A673 (cell line): ENCODE results near the gene TPPP. TPM values are rescaled to one million over a fixed set of nuclear protein-coding genes. Genes with fewer than 3 reads are reported as not detected.

ENCODE experiments used
- BruUV-seq: library from RNA; stranded (reverse); fragments of 400-500 nt; replicated peaks from 2 replicates; lab custom pipeline; 2021; lab: Mats Ljungman, UMichigan
- CTCF ChIA-PET: fragments of 300-600 bp; sonication (Branson Sonifier 250); formaldehyde crosslinking; loops from one replicate; lab custom pipeline; 2022; ENCODE audit warnings: antibody characterized with exemption; lab: Charles Lee
- POLR2A ChIA-PET: fragments of 300-600 bp; sonication (Branson Sonifier 250); formaldehyde crosslinking; loops from one replicate; lab custom pipeline; 2022; ENCODE audit warnings: antibody characterized with exemption; ENCODE audit not compliant: low non-redundant PET; lab: Charles Lee
- DNase-seq: peaks from one replicate; pipeline ENCODE4 v3.0.0-alpha.2; 2015; ENCODE audit warnings: low spot score
- H3K27ac ChIP-seq: fragments of 200-600 bp; sonication (generic); 2 replicates; pipeline ENCODE4 v1.5.1; 2016; ENCODE audit warnings: mixed run types, low read depth, mild to moderate bottlenecking, mixed read lengths, antibody characterized with exemption, low read length; ENCODE audit not compliant: poor library complexity, severe bottlenecking
- H3K27me3 ChIP-seq: fragments of 200-600 bp; sonication (generic); replicated peaks from 2 replicates; pipeline ENCODE4 v1.6.1; 2017; ENCODE audit warnings: mixed run types, low read depth, mild to moderate bottlenecking, mixed read lengths, antibody characterized with exemption, low read length; ENCODE audit not compliant: insufficient read depth, poor library complexity
- H3K36me3 ChIP-seq: fragments of 200-600 bp; sonication (generic); 2 replicates; pipeline ENCODE4 v1.6.1; 2016; ENCODE audit warnings: mixed run types, mild to moderate bottlenecking, mixed read lengths, antibody characterized with exemption, low read length; ENCODE audit not compliant: insufficient read depth, poor library complexity, severe bottlenecking
- H3K4me1 ChIP-seq: fragments of 200-600 bp; sonication (generic); 2 replicates; pipeline ENCODE4 v1.6.1; 2017; ENCODE audit warnings: mixed run types, mild to moderate bottlenecking, mixed read lengths, antibody characterized with exemption, low read length; ENCODE audit not compliant: insufficient read depth, poor library complexity, severe bottlenecking
- H3K4me3 ChIP-seq: fragments of 200-600 bp; sonication (generic); 2 replicates; pipeline ENCODE4 v1.5.1; 2016; ENCODE audit warnings: low read depth, mixed run types, mild to moderate bottlenecking, mixed read lengths, low read length; ENCODE audit not compliant: poor library complexity, severe bottlenecking
- H3K9me3 ChIP-seq: fragments of 200-600 bp; sonication (generic); 2 replicates; pipeline ENCODE4 v1.6.1; 2016; ENCODE audit warnings: mixed run types, low read depth, mild to moderate bottlenecking, mixed read lengths, antibody characterized with exemption, low read length; ENCODE audit not compliant: poor library complexity, severe bottlenecking
- EZH2 ChIP-seq: fragments of 200-600 bp; sonication (generic); IDR thresholded peaks from 2 replicates; pipeline ENCODE4 v1.6.1; 2017; ENCODE audit warnings: borderline replicate concordance, low read depth, mild to moderate bottlenecking, mixed read lengths, antibody characterized with exemption, low read length; ENCODE audit not compliant: poor library complexity, severe bottlenecking
- intact Hi-C: fragments of 100-400 bp; cut with micrococcal nuclease; formaldehyde crosslinking; loops from one replicate; pipeline ENCODE4 v1.10.0; 2022; ENCODE audit not compliant: unreplicated experiment
- total RNA-seq: library from RNA; stranded (reverse); gene quantifications from 2 replicates; pipeline ENCODE4 v1.2.3, GENCODE V29; 2021
- TF ChIP-seq, protein P1 (sequence below): fragments of 300-800, 200-600 bp; sonication (generic); conservative IDR thresholded peaks from 2 replicates; pipeline ENCODE4 v1.5.1; 2017; ENCODE audit warnings: low read depth, mild to moderate bottlenecking, antibody characterized with exemption, low read length, moderate library complexity, mixed read lengths

The TPPP gene
- total RNA-seq, 1 experiment from 2014 or later = 0.19 TPM

DNA sequence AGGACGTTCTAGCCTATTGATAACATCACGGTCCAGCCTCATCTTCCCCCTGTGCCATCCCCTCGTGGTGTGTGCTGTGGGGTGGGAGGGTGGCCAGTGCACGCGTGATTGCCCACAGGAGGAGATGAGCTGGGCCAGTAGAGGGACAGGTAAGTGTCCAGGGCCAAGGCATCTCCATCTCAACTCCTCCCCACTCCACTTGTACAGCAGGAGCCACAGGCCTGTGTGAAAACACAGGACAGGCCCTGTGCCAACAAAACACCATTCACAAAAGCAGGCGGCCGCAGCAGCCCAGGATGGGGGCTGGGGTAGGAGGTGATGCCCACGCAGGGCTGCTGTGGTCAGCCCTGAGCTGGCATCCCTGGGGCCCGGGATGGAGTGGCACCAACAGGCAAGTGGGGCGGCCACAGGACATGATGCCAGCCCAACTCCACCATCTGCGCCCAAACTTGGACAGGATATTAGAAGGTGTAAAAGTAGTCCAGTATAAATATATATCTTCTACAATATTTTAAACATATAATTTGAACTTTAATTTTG, 32.6 kb downstream of the TPPP start:
- TF ChIP-seq, protein P1, sequence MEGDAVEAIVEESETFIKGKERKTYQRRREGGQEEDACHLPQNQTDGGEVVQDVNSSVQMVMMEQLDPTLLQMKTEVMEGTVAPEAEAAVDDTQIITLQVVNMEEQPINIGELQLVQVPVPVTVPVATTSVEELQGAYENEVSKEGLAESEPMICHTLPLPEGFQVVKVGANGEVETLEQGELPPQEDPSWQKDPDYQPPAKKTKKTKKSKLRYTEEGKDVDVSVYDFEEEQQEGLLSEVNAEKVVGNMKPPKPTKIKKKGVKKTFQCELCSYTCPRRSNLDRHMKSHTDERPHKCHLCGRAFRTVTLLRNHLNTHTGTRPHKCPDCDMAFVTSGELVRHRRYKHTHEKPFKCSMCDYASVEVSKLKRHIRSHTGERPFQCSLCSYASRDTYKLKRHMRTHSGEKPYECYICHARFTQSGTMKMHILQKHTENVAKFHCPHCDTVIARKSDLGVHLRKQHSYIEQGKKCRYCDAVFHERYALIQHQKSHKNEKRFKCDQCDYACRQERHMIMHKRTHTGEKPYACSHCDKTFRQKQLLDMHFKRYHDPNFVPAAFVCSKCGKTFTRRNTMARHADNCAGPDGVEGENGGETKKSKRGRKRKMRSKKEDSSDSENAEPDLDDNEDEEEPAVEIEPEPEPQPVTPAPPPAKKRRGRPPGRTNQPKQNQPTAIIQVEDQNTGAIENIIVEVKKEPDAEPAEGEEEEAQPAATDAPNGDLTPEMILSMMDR = no peak
- no peak for TF ChIP-seq EZH2
- ChIA-PET CTCF (no interaction called here), POLR2A (no interaction called here)
- H3K36me3 ChIP-seq = peaks cover 36% of the 10 kb centered on the region
- no peak overlapping the region for H3K4me3 ChIP-seq
- no TSS peak for BruUV-seq
- H3K27ac ChIP-seq = no peak overlapping the region
- no peaks in the 10 kb centered on the region for H3K4me1 ChIP-seq
- no peaks in the 10 kb centered on the region for H3K9me3 ChIP-seq
- no peak for DNase-seq
- intact Hi-C loops = no loop called here
- no peaks in the 10 kb centered on the region for H3K27me3 ChIP-seq

- Histone ChIP-seq H3K36me3 (peaks cover 37% of the 10 kb centered on the region), H3K4me3 (no peak overlapping the region), H3K4me1 (no peaks in the 10 kb centered on the region), H3K27me3 (no peaks in the 10 kb centered on the region), H3K9me3 (no peaks in the 10 kb centered on the region), H3K27ac (no peak overlapping the region)
- DNase-seq = no peak
- no TSS peak for BruUV-seq
- ChIA-PET POLR2A (no interaction called here), CTCF (no interaction called here)
- no peak for TF ChIP-seq EZH2
- TF ChIP-seq, protein P1 = no peak
- intact Hi-C loops = no loop called here
Observed at GRCh38 chr5:659496-660263, 33.5 kb downstream of the TPPP start.

GRCh38 chr5:658103-658502, 35.0 kb downstream of the TPPP start:
- ChIA-PET CTCF (no interaction called here), POLR2A (no interaction called here)
- Histone ChIP-seq H3K27me3 (no peaks in the 10 kb centered on the region), H3K27ac (no peak overlapping the region), H3K4me1 (no peaks in the 10 kb centered on the region), H3K9me3 (no peaks in the 10 kb centered on the region), H3K36me3 (peaks cover 40% of the 10 kb centered on the region), H3K4me3 (no peak overlapping the region)
- intact Hi-C loops = no loop called here
- TF ChIP-seq, protein P1 = no peak
- TF ChIP-seq EZH2 = no peak
- BruUV-seq = no TSS peak
- no peak for DNase-seq
